Measurements from ENCODE around the gene TRMT10B.

DNA sequence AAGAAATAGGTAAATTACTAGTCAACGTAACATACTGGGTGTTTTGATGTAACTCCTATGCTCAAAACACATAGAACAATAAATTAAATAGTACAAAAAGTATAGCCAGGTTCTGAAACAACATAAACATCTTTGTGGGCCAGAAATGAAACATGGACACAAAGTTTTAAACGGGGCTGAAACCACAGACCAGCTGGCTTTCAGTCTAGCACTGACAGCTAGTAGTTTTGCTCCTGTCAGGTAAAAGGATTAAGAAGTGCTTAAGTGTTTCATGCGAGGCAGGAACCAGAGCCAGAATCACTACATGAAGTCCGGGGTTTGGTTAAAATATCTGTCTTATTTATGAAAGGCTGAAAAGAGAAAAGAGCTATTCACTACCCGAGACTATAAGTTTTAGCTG is 66.5 kb downstream of the TRMT10B start:
- TF ChIP-seq CTCF (IDR thresholded peaks at IDR 0.05) = no peak
- no peak for TF ChIP-seq OVOL2 (CRISPR knock-in tag; IDR thresholded peaks at IDR 0.05; ENCODE audit: borderline replicate concordance)

Data from WTC11 (cell line).